Thoracic aorta (tissue), 2 donors: ENCODE measurements around the gene ETS2. TPM values are rescaled to one million over a fixed set of nuclear protein-coding genes. Genes with fewer than 3 reads are reported as not detected.
A peak's percentile ranks its signal among the peaks of the same experiment; 100 is the strongest.

ENCODE experiments used
- ATAC-seq: fragments of 150-250 bp; one replicate; pipeline ENCODE4 v1.8.0; 2017; ENCODE audit warnings: low read depth; ENCODE audit not compliant: insufficient number of reproducible peaks, low FRiP score
- DNase-seq: peaks from one replicate; pipeline ENCODE4 v3.0.0-alpha.2; 2020; ENCODE audit warnings: low spot score
- H3K27ac ChIP-seq, 2 donors: fragments of 200-600 bp; sonication (generic); 1 replicate in 1 of 2; 2 replicates in 1 of 2; pipeline ENCODE4 v1.5.1; 2016; ENCODE audit warnings: mild to moderate bottlenecking in 2 of 2, moderate library complexity in 2 of 2
- H3K27me3 ChIP-seq: fragments of 200-600 bp; sonication (generic); replicated peaks from 2 replicates; pipeline ENCODE4 v1.6.0; 2016; ENCODE audit warnings: mild to moderate bottlenecking; ENCODE audit not compliant: insufficient read depth
- H3K36me3 ChIP-seq: fragments of 200-600 bp; sonication (generic); one replicate; pipeline ENCODE4 v1.5.1; 2016
- H3K4me1 ChIP-seq, 2 donors: fragments of 200-600 bp; sonication (generic); 1 replicate in 1 of 2; 2 replicates in 1 of 2; pipeline versions ENCODE4 v1.5.1 to v1.6.0; 2016; ENCODE audit warnings: low read depth in 2 of 2, mild to moderate bottlenecking in 1 of 2; ENCODE audit not compliant: control insufficient read depth in 1 of 2
- H3K4me3 ChIP-seq: fragments of 200-600 bp; sonication (generic); 2 replicates; pipeline ENCODE4 v1.5.1; 2016; ENCODE audit warnings: mild to moderate bottlenecking
- H3K9me3 ChIP-seq: fragments of 200-600 bp; sonication (generic); 2 replicates; pipeline ENCODE4 v1.5.1; 2016
- CTCF ChIP-seq: fragments of 200-600 bp; sonication (generic); IDR thresholded peaks from one replicate; pipeline ENCODE4 v1.5.1; 2019; ENCODE audit warnings: antibody characterized with exemption
- total RNA-seq, 2 donors: library from RNA; depleted of rRNA; stranded (reverse); fragments of >200 nt; gene quantifications; one replicate each; pipeline versions ENCODE4 v1.1.0 to v1.2.3, GENCODE V29; 2016

The ETS2 gene
- total RNA-seq, 2 donors from 2014 or later: 120 to 226 TPM

DNA sequence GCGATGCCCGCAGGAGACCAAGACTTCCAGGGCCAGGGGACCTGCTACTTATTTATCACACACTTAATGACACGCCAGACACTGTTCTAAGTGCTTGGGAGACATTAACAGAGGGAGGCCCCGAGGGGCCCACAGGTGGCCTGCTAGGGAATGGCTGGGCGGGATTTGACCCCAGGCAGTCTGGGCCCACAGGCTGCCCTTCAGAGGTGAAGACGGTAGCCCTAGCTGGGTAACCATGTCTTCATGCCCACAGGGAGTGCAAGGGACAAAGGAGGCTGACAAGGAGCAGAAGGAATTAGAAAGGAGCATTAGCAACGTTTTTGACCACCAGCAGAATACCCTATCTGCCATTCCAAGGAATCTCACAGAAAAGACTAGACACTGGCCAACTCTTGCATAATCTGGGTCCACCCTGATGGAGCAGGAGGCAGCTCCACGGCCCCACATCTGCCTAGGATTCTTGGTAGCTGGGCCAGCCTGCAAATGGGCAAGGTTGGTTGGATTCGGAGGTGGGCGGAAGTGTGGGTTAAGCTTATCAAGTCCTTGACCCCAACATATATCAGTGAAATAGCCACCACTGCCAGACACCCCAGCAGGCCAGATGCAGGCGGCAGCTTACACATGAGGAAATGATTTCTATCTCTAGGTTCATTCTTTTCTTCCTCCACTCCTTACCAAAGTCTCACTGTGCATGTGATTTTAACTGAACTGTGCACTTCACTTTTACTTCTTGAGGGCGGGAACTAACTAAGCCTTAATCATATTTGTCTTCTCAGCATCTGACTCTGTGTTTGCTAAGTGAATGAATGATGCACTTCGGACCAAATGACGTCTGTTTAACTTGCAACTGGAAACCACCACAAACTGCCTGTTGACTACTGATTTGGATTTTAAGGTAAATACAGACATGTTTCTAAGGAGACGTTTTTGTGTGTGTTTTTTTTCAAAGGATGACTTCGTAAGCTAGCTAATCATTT is 3.4 kb upstream of the ETS2 start:
- TF ChIP-seq CTCF: no peak
- Histone ChIP-seq H3K9me3 (no peaks in the 10 kb centered on the region), H3K4me1 (peaks cover 2 to 14% of the 10 kb centered on the region in 2 donors), H3K36me3 (no peaks in the 10 kb centered on the region), H3K27me3 (no peaks in the 10 kb centered on the region), H3K27ac (no peak overlapping the region), H3K4me3 (no peak overlapping the region)
- ATAC-seq (no peak), DNase-seq (no peak)

- H3K27me3 ChIP-seq: no peaks in the 10 kb centered on the region
- no peak for ATAC-seq
Observed at GRCh38 chr21:38803075-38803660, 2.6 kb upstream of the ETS2 start.

GRCh38 chr21:38804030-38804788 is 1.5 kb upstream of the ETS2 start:
- no peak for DNase-seq
- no peaks in the 10 kb centered on the region for H3K27me3 ChIP-seq
- no peaks in the 10 kb centered on the region for H3K9me3 ChIP-seq
- TF ChIP-seq CTCF: no peak
- H3K27ac ChIP-seq: peak overlapping the region; percentile 98
- H3K4me3 ChIP-seq: peak overlapping the region; percentile 82
- peaks cover 9 to 27% of the 10 kb centered on the region in 2 donors for H3K4me1 ChIP-seq
- ATAC-seq: no peak
- H3K36me3 ChIP-seq: no peaks in the 10 kb centered on the region

More at GRCh38 chr21:38803075-38803660, 2.6 kb upstream of the ETS2 start:
- peaks cover 4 to 18% of the 10 kb centered on the region in 2 donors for H3K4me1 ChIP-seq
- no peaks in the 10 kb centered on the region for H3K9me3 ChIP-seq
- no peak for DNase-seq
- no peak overlapping the region for H3K27ac ChIP-seq
- no peak overlapping the region for H3K4me3 ChIP-seq
- no peak for TF ChIP-seq CTCF
- H3K36me3 ChIP-seq: no peaks in the 10 kb centered on the region

DNA sequence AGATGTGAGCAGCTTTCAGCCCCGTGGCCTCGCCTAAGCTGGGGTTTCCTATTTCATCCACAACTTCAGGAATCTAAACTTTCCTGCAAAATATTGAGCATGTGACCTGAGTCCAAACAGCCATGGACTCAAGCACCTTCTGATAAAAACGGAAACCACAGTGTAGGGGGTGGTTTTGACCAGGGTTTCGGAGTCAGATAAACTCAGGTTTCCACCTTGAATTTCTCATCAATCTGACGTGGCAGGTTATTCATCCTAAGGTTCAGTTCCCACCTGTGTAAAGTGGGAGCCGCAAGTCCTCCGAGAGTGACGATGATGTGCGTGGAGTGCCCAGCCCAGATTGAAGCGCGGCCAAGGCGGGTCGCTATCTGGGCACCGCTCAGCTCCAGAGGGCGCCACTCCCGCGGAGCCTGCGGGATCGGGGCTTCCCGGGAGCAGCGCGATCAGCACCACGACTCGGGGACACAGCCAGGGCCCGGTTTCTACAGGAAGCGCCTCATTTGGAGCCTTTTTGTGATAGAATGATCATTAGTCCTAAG is 871 bp upstream of the ETS2 start:
- Histone ChIP-seq H3K36me3 (no peaks in the 10 kb centered on the region), H3K4me1 (peaks cover 11 to 34% of the 10 kb centered on the region in 2 donors), H3K27ac (peak overlapping the region; percentile 98), H3K9me3 (no peaks in the 10 kb centered on the region), H3K4me3 (peak overlapping the region; percentile 82), H3K27me3 (no peaks in the 10 kb centered on the region)
- DNase-seq (no peak), ATAC-seq (peak; percentile 26)
- TF ChIP-seq CTCF: peak; percentile 42
